Measurements from ENCODE around the gene GDF10. TPM values are rescaled to one million over a fixed set of nuclear protein-coding genes. Genes with fewer than 3 reads are reported as not detected.

The GDF10 gene
- total and polyA plus RNA-seq, 2 donors (not counting 1 experiment from before 2014, with no cell fraction given): not detected

GRCh38 chr10:47350671-47351640 lies 51.0 kb downstream of the GDF10 start:
- Mint-ChIP-seq H3K27ac (no peak overlapping the region), H3K9me3 (ENCODE audit: insufficient read depth) (no peaks in the 10 kb centered on the region), H3K4me3 (no peak overlapping the region), H3K4me1 (no peaks in the 10 kb centered on the region), H3K27me3 (no peaks in the 10 kb centered on the region)
- H3K9ac ChIP-seq (ENCODE audit: low read length): no peak overlapping the region
- POLR2A ChIA-PET: no interaction called here
- H3K4me3 ChIP-seq (ENCODE audit: control extremely low read depth in 1 of 5, extremely low read depth in 1 of 5, insufficient read depth in 1 of 5, low read depth in 2 of 5, low read length in 4 of 5): no peak overlapping the region
- no peaks in the 10 kb centered on the region for H3K79me2 ChIP-seq (ENCODE audit: control insufficient read depth, insufficient read depth, low read length)
- H4K20me1 ChIP-seq (ENCODE audit: control insufficient read depth, insufficient read depth, low read length, poor library complexity, severe bottlenecking): no peaks in the 10 kb centered on the region
- DNase-seq (no peak), ATAC-seq (ENCODE audit: low read depth) (no peak)
- intact Hi-C loops (cut with micrococcal nuclease): no loop called here
- no peaks in the 10 kb centered on the region for H3K9me3 ChIP-seq (ENCODE audit: control extremely low read depth in 1 of 3, control insufficient read depth in 2 of 3, insufficient read depth in 1 of 3, low read length in 2 of 3)
- H3K4me2 ChIP-seq (replicated peaks; ENCODE audit: low read depth, low read length, poor library complexity, severe bottlenecking): no peak overlapping the region
- CTCF ChIA-PET: no interaction called here
- H3K27me3 ChIP-seq (replicated peaks in 1 of 4; ENCODE audit: control extremely low read depth in 1 of 4, control insufficient read depth in 3 of 4, insufficient read depth in 4 of 4, low read length in 3 of 4): no peaks in the 10 kb centered on the region
- no peaks in the 10 kb centered on the region for H3K4me1 ChIP-seq (ENCODE audit: control insufficient read depth in 2 of 2, insufficient read depth in 2 of 2, low read length in 2 of 2)
- H3K36me3 ChIP-seq (replicated peaks in 1 of 2; ENCODE audit: control extremely low read depth in 1 of 2, control insufficient read depth in 1 of 2, extremely low read depth in 1 of 2, insufficient read depth in 2 of 2, low read length in 1 of 2): no peaks in the 10 kb centered on the region
- TF ChIP-seq EZH2 (IDR thresholded peaks at IDR 0.05; ENCODE audit: borderline replicate concordance, insufficient read depth, low read depth, low read length, poor library complexity, severe bottlenecking): no peak
- no peak for TF ChIP-seq CTCF (IDR thresholded peaks at IDR 0.05)
- 95% methylated on average over 39 of the region's 39 CpGs for WGBS (ENCODE audit: insufficient coverage)
- no peak overlapping the region for H2AFZ ChIP-seq (ENCODE audit: insufficient read depth, low read depth, low read length, poor library complexity, severe bottlenecking)
- H3K27ac ChIP-seq (ENCODE audit: low read length in 2 of 2): no peak overlapping the region
